Keratinocyte (primary cell): ENCODE data around the gene C5AR1.

ENCODE experiments used
- EZH2 ChIP-seq: IDR thresholded peaks from one replicate; pipeline ENCODE4 v1.6.1; 2012; ENCODE audit warnings: inconsistent platforms, mild to moderate bottlenecking, low read length, moderate library complexity
- TF ChIP-seq, protein P1 (sequence below), 3 experiments: IDR thresholded peaks in 1 of 3; conservative IDR thresholded peaks in 1 of 3; optimal IDR thresholded peaks in 1 of 3; 2 replicates in 2 of 3; 3 replicates in 1 of 3; pipeline versions ENCODE3 to v1.5.1; 2011; ENCODE audit warnings: low read length in 3 of 3, mild to moderate bottlenecking in 3 of 3, moderate library complexity in 2 of 3, control low read depth in 1 of 3, inconsistent platforms in 1 of 3; ENCODE audit not compliant: insufficient read depth in 2 of 3; ENCODE audit errors: extremely low read depth in 1 of 3

DNA sequence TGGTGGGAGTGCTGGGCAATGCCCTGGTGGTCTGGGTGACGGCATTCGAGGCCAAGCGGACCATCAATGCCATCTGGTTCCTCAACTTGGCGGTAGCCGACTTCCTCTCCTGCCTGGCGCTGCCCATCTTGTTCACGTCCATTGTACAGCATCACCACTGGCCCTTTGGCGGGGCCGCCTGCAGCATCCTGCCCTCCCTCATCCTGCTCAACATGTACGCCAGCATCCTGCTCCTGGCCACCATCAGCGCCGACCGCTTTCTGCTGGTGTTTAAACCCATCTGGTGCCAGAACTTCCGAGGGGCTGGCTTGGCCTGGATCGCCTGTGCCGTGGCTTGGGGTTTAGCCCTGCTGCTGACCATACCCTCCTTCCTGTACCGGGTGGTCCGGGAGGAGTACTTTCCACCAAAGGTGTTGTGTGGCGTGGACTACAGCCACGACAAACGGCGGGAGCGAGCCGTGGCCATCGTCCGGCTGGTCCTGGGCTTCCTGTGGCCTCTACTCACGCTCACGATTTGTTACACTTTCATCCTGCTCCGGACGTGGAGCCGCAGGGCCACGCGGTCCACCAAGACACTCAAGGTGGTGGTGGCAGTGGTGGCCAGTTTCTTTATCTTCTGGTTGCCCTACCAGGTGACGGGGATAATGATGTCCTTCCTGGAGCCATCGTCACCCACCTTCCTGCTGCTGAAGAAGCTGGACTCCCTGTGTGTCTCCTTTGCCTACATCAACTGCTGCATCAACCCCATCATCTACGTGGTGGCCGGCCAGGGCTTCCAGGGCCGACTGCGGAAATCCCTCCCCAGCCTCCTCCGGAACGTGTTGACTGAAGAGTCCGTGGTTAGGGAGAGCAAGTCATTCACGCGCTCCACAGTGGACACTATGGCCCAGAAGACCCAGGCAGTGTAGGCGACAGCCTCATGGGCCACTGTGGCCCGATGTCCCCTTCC, 10.5 kb downstream of the C5AR1 start:
- TF ChIP-seq, protein P1, sequence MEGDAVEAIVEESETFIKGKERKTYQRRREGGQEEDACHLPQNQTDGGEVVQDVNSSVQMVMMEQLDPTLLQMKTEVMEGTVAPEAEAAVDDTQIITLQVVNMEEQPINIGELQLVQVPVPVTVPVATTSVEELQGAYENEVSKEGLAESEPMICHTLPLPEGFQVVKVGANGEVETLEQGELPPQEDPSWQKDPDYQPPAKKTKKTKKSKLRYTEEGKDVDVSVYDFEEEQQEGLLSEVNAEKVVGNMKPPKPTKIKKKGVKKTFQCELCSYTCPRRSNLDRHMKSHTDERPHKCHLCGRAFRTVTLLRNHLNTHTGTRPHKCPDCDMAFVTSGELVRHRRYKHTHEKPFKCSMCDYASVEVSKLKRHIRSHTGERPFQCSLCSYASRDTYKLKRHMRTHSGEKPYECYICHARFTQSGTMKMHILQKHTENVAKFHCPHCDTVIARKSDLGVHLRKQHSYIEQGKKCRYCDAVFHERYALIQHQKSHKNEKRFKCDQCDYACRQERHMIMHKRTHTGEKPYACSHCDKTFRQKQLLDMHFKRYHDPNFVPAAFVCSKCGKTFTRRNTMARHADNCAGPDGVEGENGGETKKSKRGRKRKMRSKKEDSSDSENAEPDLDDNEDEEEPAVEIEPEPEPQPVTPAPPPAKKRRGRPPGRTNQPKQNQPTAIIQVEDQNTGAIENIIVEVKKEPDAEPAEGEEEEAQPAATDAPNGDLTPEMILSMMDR (optimal IDR thresholded peaks at IDR 0.05 in 1 of 3, IDR thresholded peaks at IDR 0.05 in 1 of 3, conservative IDR thresholded peaks at IDR 0.05 in 1 of 3; ENCODE audit: extremely low read depth in 1 of 3, insufficient read depth in 2 of 3, low read length in 3 of 3): no peak
- no peak for TF ChIP-seq EZH2
